Memory B cell (primary cell): Measurements from ENCODE around the gene MAP3K21.

Source experiments
- ATAC-seq: fragments of 150-1000 bp; cut with Tn5 transposase; 2 replicates; pipeline ENCODE4 v1.10.0; 2021; ENCODE audit warnings: low read depth, mild to moderate bottlenecking, moderate library complexity
- DNase-seq, 2 donors: peaks; one replicate each; pipeline ENCODE4 v3.0.0; 2022; ENCODE audit warnings: low spot score in 2 of 2
- H3K27ac Mint-ChIP-seq: one replicate; pipeline ENCODE4 v1.8.0; 2022; ENCODE audit warnings: mild to moderate bottlenecking, moderate library complexity, mixed read lengths
- H3K27me3 Mint-ChIP-seq: one replicate; pipeline ENCODE4 v1.8.0; 2022; ENCODE audit warnings: mixed read lengths
- H3K36me3 Mint-ChIP-seq: one replicate; pipeline ENCODE4 v1.8.0; 2022; ENCODE audit warnings: mild to moderate bottlenecking, mixed read lengths
- H3K4me1 Mint-ChIP-seq: one replicate; pipeline ENCODE4 v1.8.0; 2022; ENCODE audit warnings: mixed read lengths
- H3K4me3 Mint-ChIP-seq: one replicate; pipeline ENCODE4 v1.8.0; 2022; ENCODE audit warnings: mild to moderate bottlenecking, moderate library complexity, mixed read lengths
- H3K9me3 Mint-ChIP-seq: one replicate; pipeline ENCODE4 v1.8.0; 2022; ENCODE audit warnings: mixed read lengths

MAP3K21 gene

DNA sequence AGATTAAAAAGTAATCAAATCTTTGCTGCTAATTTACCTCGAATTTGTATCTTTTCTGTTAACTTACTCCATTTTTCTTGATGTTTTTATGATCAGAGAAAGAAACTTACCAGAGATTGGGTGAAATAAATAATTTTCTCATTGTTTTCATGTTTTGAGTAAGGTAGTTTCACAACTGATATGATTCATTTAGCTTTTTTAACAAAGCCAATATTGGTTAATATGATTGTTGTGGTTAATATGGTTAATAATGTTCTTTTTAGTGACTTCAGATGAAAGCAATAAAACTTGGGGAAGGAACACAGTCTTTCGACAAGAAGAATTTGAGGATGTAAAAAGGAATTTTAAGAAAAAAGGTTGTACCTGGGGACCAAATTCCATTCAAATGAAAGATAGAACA lies 48.1 kb downstream of the MAP3K21 start:
- no peak overlapping the region for H3K27ac Mint-ChIP-seq
- peaks cover 2% of the 10 kb centered on the region for H3K4me1 Mint-ChIP-seq
- no peak overlapping the region for H3K4me3 Mint-ChIP-seq
- H3K36me3 Mint-ChIP-seq = peaks cover 2% of the 10 kb centered on the region
- no peak for ATAC-seq
- no peaks in the 10 kb centered on the region for H3K9me3 Mint-ChIP-seq
- no peak for DNase-seq
- no peaks in the 10 kb centered on the region for H3K27me3 Mint-ChIP-seq

DNA sequence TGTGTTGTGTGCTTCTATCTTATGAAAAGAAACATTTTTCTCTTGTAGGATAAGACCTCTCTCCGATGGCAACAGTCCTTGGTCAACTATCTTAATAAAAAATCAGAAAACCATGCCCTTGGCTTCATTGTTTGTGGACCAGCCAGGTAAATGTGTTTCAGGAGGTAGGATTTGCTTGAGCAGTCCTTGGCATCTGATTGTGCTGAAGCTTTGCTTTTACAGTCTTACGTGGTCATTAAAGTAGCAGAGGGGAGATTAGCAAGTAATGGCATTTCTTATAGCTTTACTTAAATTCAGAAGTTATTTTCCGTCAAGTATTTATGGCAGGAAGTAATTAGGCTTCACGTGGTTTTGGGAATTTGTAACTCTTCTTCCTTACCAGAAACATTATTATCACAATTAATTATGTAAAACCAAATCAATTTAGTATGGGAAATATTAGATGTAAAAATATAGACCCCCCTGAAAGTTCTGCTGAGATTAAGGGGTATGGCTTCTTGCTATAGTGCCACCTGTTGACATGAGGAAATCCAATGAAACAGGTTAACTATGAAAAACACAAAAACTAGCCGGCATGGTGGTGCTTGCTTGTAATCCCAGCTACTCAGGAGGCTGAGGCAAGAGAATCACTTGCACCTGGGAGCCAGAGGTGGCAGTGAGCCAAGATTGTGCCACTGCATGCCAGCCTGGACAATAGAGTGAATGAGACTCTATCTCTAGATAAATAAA lies 49.0 kb downstream of the MAP3K21 start:
- Mint-ChIP-seq H3K36me3 (peaks cover 2% of the 10 kb centered on the region), H3K27me3 (no peaks in the 10 kb centered on the region), H3K27ac (no peak overlapping the region), H3K4me3 (no peak overlapping the region), H3K9me3 (no peaks in the 10 kb centered on the region), H3K4me1 (peaks cover 2% of the 10 kb centered on the region)
- no peak for DNase-seq
- ATAC-seq = no peak

DNA sequence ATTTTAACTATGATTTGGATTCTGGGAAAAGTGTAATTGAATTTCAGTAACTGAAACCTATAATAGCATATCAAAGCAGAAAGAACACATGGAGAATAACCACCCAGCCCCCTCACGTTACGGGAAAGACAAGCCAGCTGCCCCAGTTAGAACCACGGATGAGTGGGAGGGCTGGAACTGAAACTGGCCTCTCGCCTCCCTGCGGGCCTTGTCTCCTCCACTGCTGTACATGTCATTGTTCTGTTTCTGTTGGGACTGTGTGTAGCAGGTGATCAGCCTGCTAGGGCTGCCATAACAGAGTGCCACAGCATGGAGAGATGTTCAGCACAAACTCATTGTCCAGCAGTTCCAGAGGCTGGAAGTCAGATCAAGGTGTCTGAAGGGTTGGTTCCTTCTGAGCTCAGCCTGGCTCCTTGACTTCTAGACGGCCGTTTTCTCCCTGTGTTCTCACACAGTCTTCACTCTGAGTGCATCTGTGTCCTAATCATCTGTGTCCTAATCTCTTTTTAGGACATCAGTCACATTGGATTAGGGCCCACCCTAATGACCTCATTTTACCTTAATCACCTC lies 52.4 kb downstream of the MAP3K21 start:
- Mint-ChIP-seq H3K27ac (no peak overlapping the region), H3K36me3 (peaks cover 7% of the 10 kb centered on the region), H3K27me3 (no peaks in the 10 kb centered on the region), H3K9me3 (peaks cover 3% of the 10 kb centered on the region), H3K4me1 (peaks cover 2% of the 10 kb centered on the region), H3K4me3 (no peak overlapping the region)
- DNase-seq (no peak), ATAC-seq (no peak)

- no peak overlapping the region for H3K27ac Mint-ChIP-seq
These were observed 54.3 kb downstream of the MAP3K21 start for GRCh38 chr1:233381806-233382205.

GRCh38 chr1:233383984-233384383 lies 56.5 kb downstream of the MAP3K21 start:
- Mint-ChIP-seq H3K4me1 (no peaks in the 10 kb centered on the region), H3K36me3 (peaks cover 7% of the 10 kb centered on the region), H3K27ac (no peak overlapping the region), H3K9me3 (peaks cover 3% of the 10 kb centered on the region), H3K4me3 (no peak overlapping the region), H3K27me3 (no peaks in the 10 kb centered on the region)
- DNase-seq = no peak
- no peak for ATAC-seq

More at GRCh38 chr1:233381806-233382205, 54.3 kb downstream of the MAP3K21 start:
- ATAC-seq (no peak), DNase-seq (no peak)
- Mint-ChIP-seq H3K4me3 (no peak overlapping the region), H3K9me3 (peaks cover 3% of the 10 kb centered on the region), H3K4me1 (peaks cover 2% of the 10 kb centered on the region), H3K36me3 (peaks cover 7% of the 10 kb centered on the region), H3K27me3 (no peaks in the 10 kb centered on the region)

DNA sequence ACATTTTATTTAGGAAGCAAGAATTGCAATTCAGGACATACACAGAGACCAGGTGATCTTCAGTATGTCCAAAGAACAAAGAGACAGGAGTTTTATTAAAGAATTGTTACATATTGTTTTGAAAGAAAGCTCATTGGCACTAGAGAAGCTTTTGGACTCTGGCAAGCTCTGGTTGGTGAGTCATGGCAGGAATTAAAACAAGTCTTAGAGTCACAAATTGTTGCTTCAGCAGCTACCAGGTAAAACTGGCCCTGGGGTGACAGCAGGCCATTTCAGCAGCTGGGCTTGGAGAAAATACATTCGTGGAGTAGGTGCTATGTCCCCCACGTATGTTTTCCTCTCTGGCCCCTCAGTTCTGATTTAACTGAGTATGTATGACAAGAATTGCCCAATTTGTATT lies 58.8 kb downstream of the MAP3K21 start:
- DNase-seq (no peak), ATAC-seq (no peak)
- Mint-ChIP-seq H3K27ac (no peak overlapping the region), H3K4me1 (no peaks in the 10 kb centered on the region), H3K27me3 (no peaks in the 10 kb centered on the region), H3K9me3 (peaks cover 3% of the 10 kb centered on the region), H3K36me3 (peaks cover 7% of the 10 kb centered on the region), H3K4me3 (no peak overlapping the region)

DNA sequence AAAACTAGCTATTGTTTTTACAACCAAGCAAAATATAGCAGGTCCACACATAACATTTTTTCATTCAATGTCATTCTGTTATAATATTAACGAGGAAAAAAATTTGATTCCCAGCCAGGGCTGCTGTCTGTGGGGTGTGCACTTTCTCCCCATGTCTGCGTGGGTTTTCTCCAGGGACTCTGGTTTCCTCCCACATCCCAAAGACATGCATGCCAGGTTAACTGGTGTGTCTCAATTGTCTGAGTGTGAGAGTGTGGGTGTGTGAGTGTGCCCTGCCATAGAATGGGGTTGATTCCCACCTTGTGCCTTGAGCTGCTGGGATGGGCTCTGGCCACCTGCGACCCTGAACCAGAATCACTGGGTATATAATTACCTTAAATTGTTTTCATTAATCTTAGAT lies 60.1 kb downstream of the MAP3K21 start:
- ATAC-seq = no peak
- Mint-ChIP-seq H3K4me1 (no peaks in the 10 kb centered on the region), H3K27ac (no peak overlapping the region), H3K36me3 (peaks cover 2% of the 10 kb centered on the region), H3K27me3 (peaks cover 2% of the 10 kb centered on the region), H3K4me3 (no peak overlapping the region), H3K9me3 (peaks cover 1% of the 10 kb centered on the region)
- no peak for DNase-seq

GRCh38 chr1:233389169-233389568 lies 61.6 kb downstream of the MAP3K21 start:
- ATAC-seq = no peak
- H3K9me3 Mint-ChIP-seq = no peaks in the 10 kb centered on the region
- DNase-seq = no peak
- no peaks in the 10 kb centered on the region for H3K36me3 Mint-ChIP-seq
- peaks cover 6% of the 10 kb centered on the region for H3K27me3 Mint-ChIP-seq
- H3K27ac Mint-ChIP-seq = no peak overlapping the region
- H3K4me3 Mint-ChIP-seq = no peak overlapping the region
- no peaks in the 10 kb centered on the region for H3K4me1 Mint-ChIP-seq

GRCh38 chr1:233389893-233390292 lies 62.4 kb downstream of the MAP3K21 start:
- ATAC-seq (no peak), DNase-seq (no peak)
- Mint-ChIP-seq H3K27me3 (peaks cover 6% of the 10 kb centered on the region), H3K36me3 (no peaks in the 10 kb centered on the region), H3K27ac (no peak overlapping the region), H3K4me1 (no peaks in the 10 kb centered on the region), H3K9me3 (no peaks in the 10 kb centered on the region), H3K4me3 (no peak overlapping the region)

GRCh38 chr1:233390842-233391737 lies 63.6 kb downstream of the MAP3K21 start:
- Mint-ChIP-seq H3K27ac (no peak overlapping the region), H3K4me3 (no peak overlapping the region), H3K9me3 (no peaks in the 10 kb centered on the region), H3K36me3 (no peaks in the 10 kb centered on the region), H3K4me1 (no peaks in the 10 kb centered on the region), H3K27me3 (peaks cover 6% of the 10 kb centered on the region)
- DNase-seq (no peak), ATAC-seq (no peak)

DNA sequence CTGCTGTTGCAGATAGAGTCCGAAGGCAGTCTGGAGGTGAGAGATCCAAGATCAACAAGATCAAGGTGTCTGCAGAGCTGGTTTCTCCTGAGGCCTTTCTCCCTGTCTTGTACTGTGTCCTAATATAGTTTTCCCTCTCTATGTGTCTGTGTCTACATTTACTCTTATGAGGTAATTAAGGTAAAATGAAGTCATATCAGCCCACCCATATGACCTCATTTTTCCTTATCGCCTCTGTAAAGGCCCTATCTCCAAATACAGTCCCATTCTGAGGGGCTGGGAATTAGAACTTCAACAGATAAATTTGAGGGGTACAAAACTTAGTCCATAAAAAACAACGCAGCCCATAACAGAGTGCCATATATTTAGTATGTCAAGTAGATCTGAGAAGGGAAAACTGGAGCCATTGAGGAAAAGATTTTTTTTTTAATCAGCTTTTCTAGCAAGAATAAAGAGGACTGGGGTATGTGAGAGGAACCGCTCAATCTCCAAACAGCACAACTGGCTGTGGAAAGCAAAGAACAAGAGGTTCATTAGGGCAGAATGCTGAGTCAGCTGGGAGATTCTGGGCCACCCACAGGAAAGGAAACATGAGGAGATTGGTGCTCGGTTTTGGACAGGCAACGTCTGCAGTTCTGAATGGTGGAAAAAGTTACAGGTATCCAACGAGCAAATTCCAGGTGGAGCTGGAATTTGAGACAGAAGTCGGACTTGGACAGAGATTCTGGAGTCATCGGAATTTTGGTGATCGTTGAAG lies 65.7 kb downstream of the MAP3K21 start:
- DNase-seq = no peak
- Mint-ChIP-seq H3K27ac (no peak overlapping the region), H3K9me3 (no peaks in the 10 kb centered on the region), H3K27me3 (peaks cover 11% of the 10 kb centered on the region), H3K36me3 (no peaks in the 10 kb centered on the region), H3K4me3 (no peak overlapping the region), H3K4me1 (no peaks in the 10 kb centered on the region)
- no peak for ATAC-seq

DNA sequence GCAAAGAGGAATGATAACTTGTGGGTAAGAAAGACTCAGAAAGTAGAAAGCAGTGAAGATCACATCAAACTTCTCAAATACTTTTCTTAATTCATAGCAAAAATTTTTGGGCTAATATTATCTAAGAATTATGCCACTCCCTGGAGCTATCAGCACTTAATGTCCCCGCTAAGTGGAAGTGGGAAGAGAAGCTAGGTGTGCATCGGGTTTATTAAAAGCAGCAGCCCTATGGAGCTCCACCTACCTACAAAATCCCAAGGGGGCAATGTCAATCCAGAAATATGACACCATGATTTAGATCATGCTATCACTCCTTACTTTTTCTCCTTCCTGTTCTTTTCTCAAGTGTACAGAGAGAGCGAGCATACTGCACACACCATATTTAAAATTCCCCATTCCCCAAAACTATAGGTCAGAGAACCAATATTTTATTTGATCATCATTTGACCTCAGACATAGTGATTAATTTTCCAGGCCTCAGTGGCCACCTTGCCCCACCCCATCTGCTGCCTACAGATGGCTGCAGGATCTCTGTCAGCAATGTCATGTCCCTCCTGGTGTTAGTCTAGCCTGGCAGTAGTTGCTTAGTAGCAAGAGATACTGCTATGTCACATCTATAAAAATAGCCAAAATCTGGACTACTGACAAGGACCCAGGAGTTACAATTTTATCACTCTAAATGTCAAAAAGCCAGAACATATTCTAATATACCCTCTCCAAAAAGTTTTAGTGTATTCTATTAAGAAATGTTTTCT lies 66.6 kb downstream of the MAP3K21 start:
- Mint-ChIP-seq H3K27ac (no peak overlapping the region), H3K4me1 (no peaks in the 10 kb centered on the region), H3K9me3 (no peaks in the 10 kb centered on the region), H3K27me3 (peaks cover 11% of the 10 kb centered on the region), H3K4me3 (no peak overlapping the region), H3K36me3 (no peaks in the 10 kb centered on the region)
- DNase-seq (no peak), ATAC-seq (no peak)
